ENCODE data around the gene SLC38A4.

- TF ChIP-seq TEAD1 (CRISPR knock-in tag; IDR thresholded peaks at IDR 0.05), result no peak
- no peak for TF ChIP-seq ELF4 (CRISPR knock-in tag; IDR thresholded peaks at IDR 0.05)
- TF ChIP-seq NFRKB (IDR thresholded peaks at IDR 0.05; ENCODE audit: low read depth), result no peak
- TF ChIP-seq, protein P1, sequence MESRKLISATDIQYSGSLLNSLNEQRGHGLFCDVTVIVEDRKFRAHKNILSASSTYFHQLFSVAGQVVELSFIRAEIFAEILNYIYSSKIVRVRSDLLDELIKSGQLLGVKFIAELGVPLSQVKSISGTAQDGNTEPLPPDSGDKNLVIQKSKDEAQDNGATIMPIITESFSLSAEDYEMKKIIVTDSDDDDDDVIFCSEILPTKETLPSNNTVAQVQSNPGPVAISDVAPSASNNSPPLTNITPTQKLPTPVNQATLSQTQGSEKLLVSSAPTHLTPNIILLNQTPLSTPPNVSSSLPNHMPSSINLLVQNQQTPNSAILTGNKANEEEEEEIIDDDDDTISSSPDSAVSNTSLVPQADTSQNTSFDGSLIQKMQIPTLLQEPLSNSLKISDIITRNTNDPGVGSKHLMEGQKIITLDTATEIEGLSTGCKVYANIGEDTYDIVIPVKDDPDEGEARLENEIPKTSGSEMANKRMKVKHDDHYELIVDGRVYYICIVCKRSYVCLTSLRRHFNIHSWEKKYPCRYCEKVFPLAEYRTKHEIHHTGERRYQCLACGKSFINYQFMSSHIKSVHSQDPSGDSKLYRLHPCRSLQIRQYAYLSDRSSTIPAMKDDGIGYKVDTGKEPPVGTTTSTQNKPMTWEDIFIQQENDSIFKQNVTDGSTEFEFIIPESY (CRISPR knock-in tag; IDR thresholded peaks at IDR 0.05), result no peak
These were observed 107.9 kb downstream of the SLC38A4 start for GRCh38 chr12:46717868-46718267.
